Testis (tissue), 2 donors: Measurements from ENCODE around the gene ASB18.

ENCODE experiments used
- CTCF ChIP-seq, 3 experiments: fragments of 450-650 bp in 2 of 3; fragments of 200-600 bp in 1 of 3; sonication (generic) in 1 of 3; IDR thresholded peaks; one replicate each; pipeline ENCODE4 v1.5.1; 2016 to 2019; ENCODE audit warnings: antibody characterized with exemption in 3 of 3, mild to moderate bottlenecking in 2 of 3, moderate library complexity in 1 of 3
- POLR2A ChIP-seq: fragments of 450-650 bp; IDR thresholded peaks from one replicate; pipeline ENCODE4 v1.6.1; 2017; ENCODE audit warnings: antibody characterized with exemption, mild to moderate bottlenecking, moderate library complexity

- TF ChIP-seq CTCF (IDR thresholded peaks at IDR 0.05) (no peak), POLR2A (no peak)
Observed at GRCh38 chr2:236257575-236257974, 6.6 kb downstream of the ASB18 start.
